NT2/D1 (cell line): ENCODE measurements around the gene EFCAB14.

Source experiments
- DNase-seq: peaks from one replicate; pipeline ENCODE4 v3.0.0-alpha.2; 2011; ENCODE audit warnings: low read depth, low spot score
- H3K27me3 ChIP-seq: 2 replicates; pipeline ENCODE4 v1.6.0; 2011; ENCODE audit warnings: mild to moderate bottlenecking; ENCODE audit not compliant: insufficient read length, insufficient read depth
- H3K36me3 ChIP-seq: 2 replicates; pipeline ENCODE4 v1.6.1; 2011; ENCODE audit warnings: mild to moderate bottlenecking, low read length, mixed read lengths; ENCODE audit not compliant: insufficient read depth, insufficient read length
- H3K4me1 ChIP-seq: 2 replicates; pipeline ENCODE4 v1.5.1; 2011; ENCODE audit not compliant: insufficient read depth, insufficient read length
- H3K4me3 ChIP-seq: 2 replicates; pipeline ENCODE4 v1.5.1; 2011; ENCODE audit warnings: low read depth; ENCODE audit not compliant: insufficient read length
- H3K9ac ChIP-seq: 2 replicates; pipeline ENCODE4 v1.6.0; 2011; ENCODE audit warnings: low read depth; ENCODE audit not compliant: insufficient read length
- H3K9me3 ChIP-seq: 2 replicates; pipeline ENCODE4 v1.5.1; 2011; ENCODE audit warnings: mild to moderate bottlenecking, low read length; ENCODE audit not compliant: insufficient read depth
- SUZ12 ChIP-seq: IDR thresholded peaks from 2 replicates; pipeline ENCODE4 v1.6.1; 2011; ENCODE audit not compliant: insufficient read length, insufficient read depth; ENCODE audit errors: extremely low read depth
- YY1 ChIP-seq: IDR thresholded peaks from 2 replicates; pipeline ENCODE4 v1.6.1; 2011; ENCODE audit not compliant: insufficient read length, insufficient read depth
- ZNF274 ChIP-seq: IDR thresholded peaks from 2 replicates; pipeline ENCODE4 v1.6.1; 2011; ENCODE audit warnings: mild to moderate bottlenecking, low read depth, low read length

EFCAB14 gene

GRCh38 chr1:46718727-46719622 lies at the start of gene EFCAB14:
Gene EFCAB14, minus strand, starts transcription at chr1:46719114. Its CDS starts 1,027 bp downstream, at chr1:46718087.
- DNase-seq: peak; percentile 98
- no peaks in the 10 kb centered on the region for H3K9me3 ChIP-seq
- peaks cover 7% of the 10 kb centered on the region for H3K4me1 ChIP-seq
- TF ChIP-seq SUZ12 (no peak), ZNF274 (no peak), YY1 (no peak)
- peak within 1 kb of the TSS; percentile 95 for H3K9ac ChIP-seq
- H3K36me3 ChIP-seq: peaks cover 41% of the 10 kb centered on the region
- H3K4me3 ChIP-seq: peak within 1 kb of the TSS; percentile 93
- no peaks in the 10 kb centered on the region for H3K27me3 ChIP-seq

DNA sequence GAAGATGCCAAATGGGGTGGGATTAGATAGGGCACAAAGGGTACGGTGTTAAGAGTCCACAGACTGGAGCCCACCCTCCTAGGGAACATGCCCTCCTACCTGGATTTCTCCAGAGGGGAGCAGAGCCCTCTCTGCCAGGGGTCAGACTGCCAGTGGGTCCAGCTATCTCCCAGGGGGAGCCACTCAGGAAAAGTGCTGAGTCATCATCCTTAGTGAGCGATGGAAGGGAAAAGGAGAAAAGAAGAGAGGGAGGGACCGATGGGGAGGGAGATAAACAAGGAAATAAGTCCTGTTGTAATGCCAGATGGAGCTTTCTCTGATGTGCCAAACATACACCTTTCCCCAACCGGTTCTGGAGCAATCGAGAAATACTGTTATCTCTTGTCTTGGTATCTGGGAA lies 49.5 kb upstream of the EFCAB14 start:
- peaks cover 61% of the 10 kb centered on the region for H3K9me3 ChIP-seq
- TF ChIP-seq YY1: no peak
- no peak for TF ChIP-seq SUZ12
- no peak for TF ChIP-seq ZNF274

GRCh38 chr1:46767649-46768282 lies 48.9 kb upstream of the EFCAB14 start:
- TF ChIP-seq YY1 (no peak), ZNF274 (no peak), SUZ12 (no peak)

More for the DNA sequence above, 49.5 kb upstream of the EFCAB14 start:
- DNase-seq: no peak
- Histone ChIP-seq H3K27me3 (no peaks in the 10 kb centered on the region), H3K36me3 (no peaks in the 10 kb centered on the region), H3K4me1 (no peaks in the 10 kb centered on the region), H3K4me3 (no peak overlapping the region), H3K9ac (no peak overlapping the region)

DNA sequence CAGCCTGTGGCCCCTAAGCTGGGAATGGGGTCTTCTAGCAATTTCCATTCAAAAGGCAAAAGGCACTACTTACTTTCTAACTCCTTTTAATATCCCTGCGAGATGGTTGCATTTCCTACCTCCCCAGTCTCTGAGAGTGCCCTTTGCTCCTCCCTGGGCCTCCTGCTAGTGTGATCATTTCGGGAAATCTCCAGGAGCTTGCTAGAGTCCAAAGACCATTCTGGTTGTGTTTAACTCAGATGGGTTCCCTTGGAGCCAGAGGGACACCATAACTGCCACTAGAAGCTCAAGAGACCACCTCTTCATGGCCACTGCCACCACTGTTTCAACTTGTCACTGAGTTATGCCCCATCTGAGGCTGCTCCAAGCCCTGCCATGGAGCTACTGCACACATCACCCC lies 45.5 kb upstream of the EFCAB14 start:
- DNase-seq: no peak
- peaks cover 21% of the 10 kb centered on the region for H3K9me3 ChIP-seq
- no peak for TF ChIP-seq ZNF274
- TF ChIP-seq YY1: no peak
- no peak for TF ChIP-seq SUZ12
- no peaks in the 10 kb centered on the region for H3K27me3 ChIP-seq
- H3K36me3 ChIP-seq: no peaks in the 10 kb centered on the region
- H3K4me1 ChIP-seq: no peaks in the 10 kb centered on the region
- H3K4me3 ChIP-seq: no peak overlapping the region
- H3K9ac ChIP-seq: no peak overlapping the region

More at GRCh38 chr1:46767649-46768282, 48.9 kb upstream of the EFCAB14 start:
- Histone ChIP-seq H3K27me3 (no peaks in the 10 kb centered on the region), H3K4me1 (no peaks in the 10 kb centered on the region), H3K9ac (no peak overlapping the region), H3K4me3 (no peak overlapping the region), H3K9me3 (peaks cover 54% of the 10 kb centered on the region), H3K36me3 (no peaks in the 10 kb centered on the region)
- no peak for DNase-seq

DNA sequence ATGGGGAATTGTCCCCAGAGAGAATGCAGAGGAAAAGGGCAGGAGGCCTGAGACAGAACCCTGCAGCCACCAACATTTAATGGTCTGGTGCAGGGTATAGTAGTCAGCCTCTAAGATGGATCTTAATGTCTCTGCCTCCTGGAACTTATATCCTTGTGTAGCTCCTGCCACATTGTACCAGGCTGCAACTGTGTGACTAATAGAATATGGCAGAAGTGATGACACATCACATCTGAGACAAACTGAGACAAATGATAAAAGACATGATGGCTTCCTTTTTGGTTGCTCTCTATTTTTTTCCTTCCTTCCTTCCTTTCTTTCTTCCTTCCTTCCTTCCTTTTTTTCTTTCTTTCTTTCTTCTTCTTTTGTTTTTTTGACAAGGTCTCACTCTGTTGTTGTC lies 42.8 kb upstream of the EFCAB14 start:
- TF ChIP-seq SUZ12 (no peak), ZNF274 (no peak), YY1 (no peak)
- no peaks in the 10 kb centered on the region for H3K9me3 ChIP-seq
- DNase-seq: no peak
- H3K4me1 ChIP-seq: no peaks in the 10 kb centered on the region
- no peak overlapping the region for H3K9ac ChIP-seq
- H3K4me3 ChIP-seq: no peak overlapping the region
- no peaks in the 10 kb centered on the region for H3K27me3 ChIP-seq
- H3K36me3 ChIP-seq: no peaks in the 10 kb centered on the region

DNA sequence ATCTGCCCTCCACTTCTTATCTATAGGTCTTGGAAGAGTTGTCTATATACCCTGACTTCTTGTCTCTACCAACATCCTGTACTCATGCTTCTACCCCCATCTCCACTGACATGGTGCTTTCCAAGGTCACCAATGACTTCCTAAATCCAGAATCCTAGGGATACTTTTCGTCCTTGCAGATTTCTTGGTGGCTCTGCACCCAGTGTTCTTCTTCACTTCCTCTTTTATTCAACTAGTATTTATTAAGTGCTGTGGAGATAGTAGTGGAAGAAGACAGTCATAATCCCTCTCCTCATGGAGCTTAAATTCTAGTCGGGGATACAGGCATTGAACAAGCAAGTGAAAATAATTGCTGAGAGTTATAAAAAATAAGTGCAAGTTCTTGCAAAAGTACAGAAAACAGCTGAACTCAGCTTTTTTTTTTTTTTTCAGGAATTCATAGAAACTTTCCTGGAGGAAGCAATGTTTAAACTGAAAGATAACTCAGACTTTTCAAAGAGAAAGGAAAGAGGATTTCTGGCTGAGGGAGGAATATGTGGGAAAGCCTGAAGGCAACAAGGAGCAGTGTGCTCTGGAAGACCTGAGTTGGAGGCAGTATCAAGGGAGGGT lies 41.7 kb upstream of the EFCAB14 start:
- Histone ChIP-seq H3K27me3 (no peaks in the 10 kb centered on the region), H3K9me3 (no peaks in the 10 kb centered on the region), H3K36me3 (no peaks in the 10 kb centered on the region), H3K4me3 (no peak overlapping the region), H3K9ac (no peak overlapping the region), H3K4me1 (peaks cover 3% of the 10 kb centered on the region)
- TF ChIP-seq YY1 (no peak), SUZ12 (no peak), ZNF274 (no peak)
- no peak for DNase-seq
